Keratinocyte (primary cell): ENCODE results near the gene PLCB3.

Source experiments
- EZH2 ChIP-seq: IDR thresholded peaks from one replicate; pipeline ENCODE4 v1.6.1; 2012; ENCODE audit warnings: inconsistent platforms, mild to moderate bottlenecking, low read length, moderate library complexity
- TF ChIP-seq, protein P1 (sequence below), 3 experiments: IDR thresholded peaks in 1 of 3; conservative IDR thresholded peaks in 1 of 3; optimal IDR thresholded peaks in 1 of 3; 2 replicates in 2 of 3; 3 replicates in 1 of 3; pipeline versions ENCODE3 to v1.5.1; 2011; ENCODE audit warnings: low read length in 3 of 3, mild to moderate bottlenecking in 3 of 3, moderate library complexity in 2 of 3, control low read depth in 1 of 3, inconsistent platforms in 1 of 3; ENCODE audit not compliant: insufficient read depth in 2 of 3; ENCODE audit errors: extremely low read depth in 1 of 3

DNA sequence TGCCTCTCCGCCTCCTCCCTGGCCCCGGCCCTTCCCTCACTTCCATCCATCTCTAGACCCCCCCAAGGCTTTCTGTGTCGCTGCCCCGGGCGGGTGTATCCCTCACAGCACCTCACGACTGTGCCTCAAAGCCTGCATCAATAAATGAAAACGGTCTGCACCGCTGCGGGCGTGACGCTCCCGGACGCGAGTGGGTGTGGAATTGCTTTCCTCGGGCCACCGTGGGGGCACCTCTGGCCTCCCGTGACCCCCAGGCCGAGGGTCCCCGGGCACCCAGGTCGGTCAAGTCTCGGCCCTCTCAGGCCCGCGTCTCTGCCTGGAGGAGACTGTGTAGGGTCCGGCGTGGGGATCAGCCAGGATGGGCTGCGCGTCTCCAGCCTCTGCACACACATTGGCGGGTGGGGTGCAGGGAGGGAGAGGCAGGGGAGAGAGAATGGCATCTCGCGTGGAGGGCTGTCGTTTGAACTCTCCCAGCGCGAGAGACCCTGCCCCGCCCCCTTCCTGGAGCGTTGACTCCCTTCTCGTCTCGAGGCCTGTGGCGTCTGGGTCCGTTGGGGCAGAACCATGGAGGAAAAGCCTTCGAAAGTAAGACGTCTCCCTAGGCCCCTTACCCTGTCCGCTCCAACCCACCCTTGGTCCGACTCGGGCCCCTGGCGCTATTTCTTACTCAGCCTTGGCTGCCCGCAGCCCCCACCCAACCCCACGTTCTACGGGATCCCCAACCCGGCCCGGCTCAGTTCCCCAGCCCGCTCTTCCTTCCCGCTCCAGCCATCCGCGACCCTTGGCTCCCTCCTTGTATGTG lies 48.7 kb downstream of the PLCB3 start, which contains the start of gene CATSPERZ:
- TF ChIP-seq, protein P1, sequence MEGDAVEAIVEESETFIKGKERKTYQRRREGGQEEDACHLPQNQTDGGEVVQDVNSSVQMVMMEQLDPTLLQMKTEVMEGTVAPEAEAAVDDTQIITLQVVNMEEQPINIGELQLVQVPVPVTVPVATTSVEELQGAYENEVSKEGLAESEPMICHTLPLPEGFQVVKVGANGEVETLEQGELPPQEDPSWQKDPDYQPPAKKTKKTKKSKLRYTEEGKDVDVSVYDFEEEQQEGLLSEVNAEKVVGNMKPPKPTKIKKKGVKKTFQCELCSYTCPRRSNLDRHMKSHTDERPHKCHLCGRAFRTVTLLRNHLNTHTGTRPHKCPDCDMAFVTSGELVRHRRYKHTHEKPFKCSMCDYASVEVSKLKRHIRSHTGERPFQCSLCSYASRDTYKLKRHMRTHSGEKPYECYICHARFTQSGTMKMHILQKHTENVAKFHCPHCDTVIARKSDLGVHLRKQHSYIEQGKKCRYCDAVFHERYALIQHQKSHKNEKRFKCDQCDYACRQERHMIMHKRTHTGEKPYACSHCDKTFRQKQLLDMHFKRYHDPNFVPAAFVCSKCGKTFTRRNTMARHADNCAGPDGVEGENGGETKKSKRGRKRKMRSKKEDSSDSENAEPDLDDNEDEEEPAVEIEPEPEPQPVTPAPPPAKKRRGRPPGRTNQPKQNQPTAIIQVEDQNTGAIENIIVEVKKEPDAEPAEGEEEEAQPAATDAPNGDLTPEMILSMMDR (optimal IDR thresholded peaks at IDR 0.05 in 1 of 3, IDR thresholded peaks at IDR 0.05 in 1 of 3, conservative IDR thresholded peaks at IDR 0.05 in 1 of 3; ENCODE audit: extremely low read depth in 1 of 3, insufficient read depth in 2 of 3, low read length in 3 of 3): no peak
- peak; percentile 80 for TF ChIP-seq EZH2
